Suppressor macrophage treated with lipopolysaccharide for 1 hour (primary cell): ENCODE data around the gene PIAS3.
"Not testable (repeated sequence)": the region's sequence is repeated elsewhere in the genome, so short reads cannot be mapped to it uniquely, and the experiment has no call there.

Source experiments
- DNase-seq, 3 donors: peaks; one replicate each; pipeline ENCODE4 v3.0.0-alpha.2; 2020 to 2022

The PIAS3 gene

DNA sequence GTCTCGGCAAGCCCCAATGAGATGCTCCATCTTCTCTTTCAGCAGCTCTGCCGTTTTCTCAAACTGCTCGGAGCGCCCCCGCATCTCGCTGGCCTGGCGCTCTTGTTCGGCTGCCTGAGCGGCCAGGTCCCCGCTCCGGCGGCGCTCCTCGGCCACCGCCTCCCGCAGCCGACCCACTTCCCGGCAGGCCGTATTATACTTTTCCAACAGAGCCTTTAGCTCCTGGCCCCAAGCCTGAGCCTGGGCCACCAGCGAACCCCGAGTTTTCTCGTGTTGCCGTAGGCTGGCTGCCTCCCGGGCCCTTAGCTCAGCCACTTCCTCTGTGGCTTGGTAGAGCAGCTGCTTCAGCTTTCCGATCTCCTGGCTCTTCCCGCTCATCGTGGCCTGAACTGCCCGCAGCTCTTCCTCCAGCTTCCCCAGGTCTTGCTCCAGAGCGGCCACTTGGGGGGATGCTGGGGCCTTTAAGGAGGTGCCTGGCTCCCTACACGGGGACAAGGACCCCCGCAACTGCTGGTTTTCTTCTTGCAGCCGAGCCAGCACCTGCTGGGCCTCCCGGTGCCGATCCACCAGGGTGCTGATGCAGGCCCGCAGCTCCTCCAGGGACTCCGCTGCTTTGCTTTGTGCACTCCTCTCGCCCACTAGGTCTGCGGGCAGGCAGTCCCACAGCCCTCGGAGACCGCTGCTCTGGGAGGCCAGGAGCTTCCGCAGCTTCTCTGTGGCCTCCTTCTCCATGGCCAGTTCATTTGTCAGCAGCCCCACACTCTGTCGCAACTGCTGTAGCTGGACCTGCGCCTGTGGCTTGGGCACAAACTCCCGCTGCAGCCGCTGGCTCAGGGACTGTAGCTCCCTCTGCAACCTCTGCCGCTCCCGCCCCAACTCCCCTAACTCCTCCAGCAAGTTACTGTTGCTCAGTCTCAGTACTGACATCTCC, 13.4 kb upstream of the PIAS3 start:
- DNase-seq, result peak; percentile 57 to 72 (median 63)

DNA sequence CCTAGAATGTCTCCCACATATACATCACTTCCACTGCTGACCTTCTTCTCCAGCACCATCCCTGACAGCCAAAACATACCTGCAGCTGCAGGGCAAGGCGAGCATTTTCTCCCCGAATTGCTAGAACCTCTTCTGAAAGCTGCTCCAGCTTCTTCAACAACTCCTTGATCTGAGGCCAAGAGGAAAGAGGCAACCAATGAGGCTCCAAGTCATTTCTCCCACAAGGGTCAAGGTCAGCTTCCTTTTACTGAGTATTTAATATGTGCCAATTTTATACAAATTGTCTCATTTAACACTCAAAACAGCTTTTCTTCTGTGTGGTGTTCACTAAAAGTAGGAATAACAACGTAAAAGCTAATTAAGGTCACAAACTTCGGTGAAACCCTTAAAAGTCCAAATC, 9.4 kb upstream of the PIAS3 start:
- DNase-seq, result no peak

DNA sequence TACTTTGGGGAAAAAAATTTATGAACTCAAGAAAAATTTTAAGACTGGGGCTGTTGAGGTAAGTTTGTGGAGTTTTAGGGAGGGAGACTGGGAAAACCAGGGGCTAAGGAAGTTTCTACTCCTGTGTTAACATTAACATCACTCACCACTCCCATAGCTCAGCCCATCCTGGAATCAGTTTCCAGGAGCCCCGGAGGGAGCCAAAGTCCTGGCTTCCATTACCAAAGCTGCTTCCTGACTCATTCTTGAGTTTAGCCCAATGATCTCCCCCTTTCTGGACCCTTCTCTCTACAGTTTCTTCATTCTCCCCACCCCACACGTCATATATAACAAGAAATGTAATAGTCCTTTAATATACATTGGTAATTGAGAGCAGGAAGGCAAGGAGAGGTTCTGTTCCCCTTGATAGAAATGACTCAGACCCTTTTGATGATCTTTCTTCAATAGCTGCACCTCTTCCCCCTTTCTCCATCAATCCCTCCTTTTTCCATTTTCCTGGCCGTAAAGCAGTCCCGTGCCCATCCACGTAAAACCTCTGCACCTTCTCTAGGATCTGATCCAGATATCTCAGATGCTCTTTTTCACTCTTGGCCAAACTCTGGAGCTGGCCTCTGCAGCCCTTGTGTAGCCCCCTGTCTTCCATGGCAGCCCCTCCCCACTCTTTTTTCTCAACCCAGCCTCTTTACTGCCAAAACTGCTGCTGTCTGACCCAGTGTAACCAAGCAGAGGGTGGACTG, 4.6 kb upstream of the PIAS3 start:
- no peak for DNase-seq

DNA sequence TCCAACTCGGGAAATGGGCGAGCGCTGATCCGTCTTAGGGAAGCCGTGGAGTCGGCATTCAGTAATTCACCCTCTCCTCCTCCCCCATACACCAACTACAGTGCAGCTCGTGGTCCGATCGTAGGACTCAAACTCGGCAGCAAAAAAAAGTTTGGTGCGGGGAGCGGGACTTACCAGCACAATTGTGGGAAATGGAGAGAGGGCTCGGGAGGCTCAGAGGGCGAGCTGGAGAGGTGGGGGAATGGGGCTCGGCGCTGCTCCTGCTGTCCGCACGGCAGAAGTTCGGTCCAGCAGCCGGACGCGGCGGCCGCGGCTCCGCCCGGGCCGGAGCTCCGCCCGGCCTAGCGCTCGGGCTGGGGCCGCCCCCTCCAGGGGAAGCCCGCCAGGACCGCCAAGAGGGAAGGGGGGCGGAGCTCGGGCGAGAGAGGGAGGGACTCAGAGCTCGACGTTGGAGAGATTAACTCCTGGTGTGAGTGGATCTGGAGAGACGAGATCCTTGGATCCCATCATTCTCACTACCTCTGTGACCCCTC, 676 bp upstream of the PIAS3 start:
- peak; percentile 90 to 96 (median 94) for DNase-seq

DNA sequence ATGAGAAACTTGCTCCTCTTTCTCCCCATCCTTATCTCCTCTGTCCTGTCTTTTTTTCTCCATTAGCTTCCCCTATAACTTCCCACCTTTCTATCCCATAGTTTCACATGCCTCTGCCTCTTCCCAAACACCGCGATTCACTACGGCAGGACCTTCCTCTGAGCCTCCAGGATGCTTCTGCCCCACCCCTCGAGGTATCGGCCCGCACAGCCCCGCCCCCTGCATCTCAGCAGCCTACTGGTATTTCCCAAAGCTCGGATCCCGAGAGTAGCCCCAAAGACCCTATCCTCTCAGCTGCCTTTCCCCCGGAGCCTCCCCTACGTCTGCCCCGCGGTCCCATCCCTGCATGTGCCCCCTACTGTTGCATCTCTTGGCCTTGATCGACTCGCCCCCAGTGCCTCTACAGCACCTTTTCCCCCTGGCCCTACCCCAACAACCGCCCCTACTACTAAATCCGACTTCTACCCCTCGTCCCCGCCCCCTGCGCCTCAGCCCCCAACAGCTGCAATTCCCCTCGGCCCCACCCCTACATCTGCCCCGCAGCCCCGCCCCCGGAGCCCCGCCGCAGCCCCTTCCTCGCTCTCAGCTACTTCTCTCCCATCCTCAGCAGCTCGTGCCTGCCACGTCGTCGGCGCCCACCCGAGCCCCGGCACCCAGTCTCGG, 512 bp downstream of the PIAS3 start:
- peak; percentile 26 to 74 (median 56) for DNase-seq

DNA sequence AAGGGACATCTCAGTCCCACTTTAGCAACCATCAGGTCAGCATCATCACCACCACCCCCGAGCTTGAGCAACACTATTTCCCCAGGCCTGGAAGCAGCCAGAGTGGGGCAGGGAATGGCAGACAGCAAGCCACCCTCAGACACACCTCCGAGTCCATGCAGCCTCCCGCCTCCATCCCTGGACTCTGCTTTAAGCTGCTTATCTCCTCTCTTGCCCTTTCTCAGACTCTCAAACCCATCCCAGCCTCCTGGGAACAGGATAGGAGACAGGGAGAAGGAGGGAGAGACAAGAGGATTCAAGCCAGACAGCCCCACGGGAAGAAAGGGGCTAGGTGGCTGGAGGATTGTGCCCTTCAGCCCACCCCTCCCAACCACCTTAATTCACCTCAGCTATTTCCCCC, 1.7 kb downstream of the PIAS3 start:
- DNase-seq, result no peak

DNA sequence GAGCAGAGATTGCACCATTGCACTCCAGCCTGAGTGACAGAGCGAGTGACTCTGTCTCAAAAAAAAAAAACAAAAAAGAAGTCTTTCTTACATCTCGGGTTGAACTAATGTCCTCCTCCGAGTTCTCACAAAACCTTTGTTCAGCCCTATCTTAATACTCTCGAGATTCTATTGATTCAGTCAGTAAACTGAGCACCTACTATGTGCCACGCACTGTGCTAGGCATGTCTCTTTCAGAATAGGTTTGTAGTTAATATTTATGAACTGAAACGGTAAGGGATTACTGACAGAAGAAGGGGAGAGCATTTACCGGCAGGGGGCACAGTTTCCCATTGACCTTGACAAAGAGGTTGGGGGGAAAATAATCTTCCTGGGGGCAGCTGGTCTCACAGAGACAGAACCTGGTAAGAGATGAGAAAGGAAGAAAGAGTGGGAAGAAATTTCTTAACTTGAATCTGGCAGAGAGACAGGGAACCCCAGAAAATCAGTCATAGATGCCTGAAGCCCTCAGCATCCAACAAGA, 3.4 kb downstream of the PIAS3 start:
- no peak for DNase-seq

DNA sequence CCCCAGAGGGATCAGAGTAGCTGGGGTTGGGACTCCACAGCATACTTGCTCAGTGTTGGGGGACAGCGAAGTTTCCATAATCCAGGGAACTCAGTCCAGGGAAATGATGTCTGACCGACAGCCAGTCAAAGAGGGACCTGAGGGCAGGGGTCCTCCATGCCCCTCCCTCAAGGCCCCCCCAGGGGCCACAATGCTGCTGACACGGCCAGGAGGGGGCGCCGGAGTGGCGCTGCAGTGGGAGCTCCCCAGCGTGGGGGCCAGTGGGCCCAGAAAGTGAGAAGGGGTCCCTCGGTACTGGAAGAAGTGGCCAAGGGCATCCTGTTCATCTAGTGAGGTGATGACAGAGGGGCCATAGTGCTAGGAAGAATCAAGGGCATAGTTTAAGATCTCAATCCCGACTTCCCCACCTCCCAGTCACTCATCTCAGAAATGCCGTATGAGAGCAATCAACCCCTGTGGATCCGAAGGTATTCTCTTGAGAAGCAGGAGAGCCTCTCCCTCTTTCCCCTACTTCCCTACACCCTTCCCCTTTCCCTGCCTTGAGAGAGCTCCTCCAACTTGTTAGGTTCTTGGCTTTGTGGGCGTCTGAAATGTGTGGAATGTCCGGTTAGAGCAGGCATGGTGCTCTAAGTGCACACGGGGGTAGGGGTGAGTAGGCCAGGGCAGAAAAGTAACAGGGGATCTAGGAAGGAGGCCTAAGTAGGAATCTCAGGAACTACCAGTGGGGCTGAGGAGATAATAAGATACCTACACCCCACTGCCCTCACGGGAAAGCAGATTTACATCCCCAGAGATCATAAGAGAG, 9.3 kb downstream of the PIAS3 start:
- peak in 1 of 3 donors; percentile 24 for DNase-seq

DNA sequence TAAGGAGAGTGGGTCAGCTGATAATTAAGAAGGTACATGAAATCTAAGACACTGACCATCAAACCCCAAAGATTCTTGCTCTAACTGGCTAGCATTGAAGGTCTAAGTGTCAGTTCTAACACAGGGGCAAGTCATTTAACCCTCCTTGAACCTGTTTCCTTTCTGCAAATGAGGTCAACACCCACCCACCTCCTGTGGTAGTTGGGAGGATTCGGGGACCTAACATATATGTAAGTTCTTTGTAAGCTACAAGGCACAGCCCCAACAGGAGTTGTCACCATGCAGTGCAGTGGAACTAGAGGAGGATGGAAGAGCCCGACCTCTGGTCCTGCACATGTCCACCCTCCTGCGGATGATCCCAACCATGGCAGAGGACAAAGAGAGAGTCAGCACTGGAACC, 11.1 kb downstream of the PIAS3 start:
- no peak for DNase-seq

DNA sequence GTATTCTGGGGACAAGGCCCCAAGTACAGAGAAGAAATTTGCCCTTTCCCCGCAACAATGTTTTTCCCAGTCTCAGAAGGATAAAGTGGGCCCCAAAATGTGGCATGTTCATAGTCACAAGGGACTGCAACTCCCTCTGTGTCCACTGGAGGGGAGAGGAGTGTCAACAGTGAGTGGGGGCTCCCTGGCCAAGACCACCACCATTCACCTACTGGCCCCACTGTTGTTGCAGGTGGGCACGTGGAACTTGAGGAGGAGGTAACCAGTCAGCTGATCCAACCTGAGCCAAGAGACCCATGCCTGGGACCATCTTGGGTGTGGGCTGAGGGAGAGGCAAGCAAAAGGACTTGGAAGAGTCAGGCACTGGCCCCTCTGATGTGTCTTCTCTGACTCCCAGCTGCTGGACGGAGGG, 12.7 kb downstream of the PIAS3 start:
- peak; percentile 52 to 54 (median 53) for DNase-seq

DNA sequence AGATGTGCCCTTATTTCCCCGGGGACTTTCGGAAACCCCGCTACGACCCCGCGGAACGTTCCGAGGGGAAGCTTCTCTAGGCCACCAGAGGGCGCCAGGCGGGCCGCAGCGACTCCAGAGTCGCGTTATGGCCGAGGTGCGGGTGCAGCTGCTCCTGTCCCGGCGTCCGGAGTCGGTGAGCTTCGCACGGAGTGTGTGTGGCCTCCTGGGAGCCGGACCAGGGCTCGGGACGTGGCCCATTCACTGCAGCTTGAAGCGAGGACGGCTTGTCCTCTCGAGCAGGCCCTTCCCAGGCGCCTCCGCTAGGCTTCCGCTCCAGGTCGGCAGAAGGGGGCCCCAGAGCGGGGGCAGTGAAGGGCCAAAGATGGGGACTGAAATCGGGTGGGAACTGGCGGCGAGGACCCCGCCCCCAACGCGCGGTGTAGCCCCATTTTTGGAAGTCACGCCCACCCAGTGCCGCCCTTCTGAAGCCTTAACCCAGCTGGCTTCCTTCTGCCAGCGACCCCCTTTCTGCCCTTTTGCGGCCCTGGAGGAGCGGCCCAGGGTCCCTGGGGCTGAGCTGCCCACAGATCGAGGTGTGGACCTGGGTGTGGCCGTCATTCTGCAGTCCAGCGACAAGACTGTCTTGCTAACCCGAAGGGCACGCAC, 13.2 kb downstream of the PIAS3 start, which contains the start of gene NUDT17:
Gene NUDT17, plus strand, starts transcription at position 117 of the 648 bp plus-strand sequence. Its CDS starts 11 bp downstream, at position 128.
- DNase-seq, result peak; percentile 75 to 92 (median 84)

DNA sequence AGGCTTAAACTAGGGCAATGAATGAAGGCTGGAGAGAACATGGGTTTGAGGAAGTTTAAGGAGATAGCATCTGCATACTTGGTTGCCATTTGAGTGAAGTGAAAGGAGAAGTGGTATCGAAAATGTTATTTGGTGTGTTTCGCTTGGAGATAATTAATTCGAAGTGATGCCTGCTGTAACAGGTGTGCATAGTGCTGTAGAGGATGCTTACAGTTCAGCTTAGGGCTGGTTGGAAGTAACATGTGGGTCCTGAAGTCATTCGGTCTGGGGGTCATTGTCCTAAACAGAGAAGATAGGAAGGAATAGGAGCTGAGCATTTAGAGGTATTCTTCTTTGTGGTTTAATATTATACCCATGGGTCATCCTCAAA, 13.8 kb downstream of the PIAS3 start:
- DNase-seq, result peak; percentile 36 to 55 (median 53)

DNA sequence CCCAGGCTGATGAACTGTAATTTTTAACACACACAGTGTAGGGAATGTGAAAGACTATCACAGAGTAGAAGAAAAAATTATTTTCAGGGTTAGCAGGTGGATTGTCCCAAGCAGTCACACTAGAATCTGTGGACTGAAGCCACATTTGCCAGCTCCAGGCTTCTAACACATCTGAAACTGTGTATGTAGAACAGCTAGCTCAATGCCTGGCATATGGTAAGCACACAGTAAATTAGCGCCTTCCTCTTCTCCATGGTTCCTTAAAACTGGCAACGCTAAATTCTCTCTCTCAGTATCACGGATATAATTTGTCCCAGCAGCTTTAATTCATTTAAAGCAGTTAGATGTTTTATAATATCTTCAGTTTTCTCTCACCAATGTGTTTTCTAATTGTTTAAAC, 15.8 kb downstream of the PIAS3 start:
- DNase-seq, result no peak

DNA sequence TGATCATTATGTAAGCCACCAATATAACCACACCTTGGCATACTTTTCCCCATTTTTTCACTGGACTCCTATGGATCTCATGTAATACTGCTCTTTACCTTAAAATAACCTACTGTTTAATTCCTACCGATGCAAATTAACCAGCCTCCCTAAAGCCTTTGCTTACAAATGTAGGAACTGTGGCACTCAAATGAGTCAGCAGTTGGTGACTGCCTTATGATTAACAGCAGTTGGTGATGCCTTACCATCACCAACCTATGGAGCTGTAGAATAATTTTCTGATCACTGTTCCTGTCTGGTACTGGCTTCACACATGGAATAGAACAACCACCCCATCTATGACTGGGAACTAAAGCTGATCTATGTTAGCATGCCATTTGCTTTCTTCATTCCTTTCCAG, 21.2 kb downstream of the PIAS3 start:
- peak; percentile 38 to 48 (median 45) for DNase-seq

DNA sequence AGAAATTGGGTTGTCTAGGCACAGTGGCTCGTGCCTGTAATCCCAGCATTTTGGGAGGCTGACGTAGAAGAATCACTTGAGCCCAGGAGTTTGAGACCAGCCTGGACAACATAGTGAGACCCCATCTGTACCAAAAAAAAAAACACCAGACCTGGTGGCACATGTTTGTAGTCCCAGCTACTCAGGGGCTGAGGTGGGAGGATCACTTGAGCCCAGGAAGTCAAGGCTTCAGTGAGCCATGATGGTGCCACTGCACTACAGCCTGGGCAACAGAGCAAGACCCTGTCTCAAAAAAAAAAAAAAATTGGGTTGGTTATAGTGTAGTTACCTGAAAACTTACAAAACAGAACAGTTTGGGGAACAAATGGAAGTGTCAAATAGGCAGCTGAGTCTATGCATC, 28.1 kb downstream of the PIAS3 start:
- DNase-seq, result not testable (repeated sequence)

DNA sequence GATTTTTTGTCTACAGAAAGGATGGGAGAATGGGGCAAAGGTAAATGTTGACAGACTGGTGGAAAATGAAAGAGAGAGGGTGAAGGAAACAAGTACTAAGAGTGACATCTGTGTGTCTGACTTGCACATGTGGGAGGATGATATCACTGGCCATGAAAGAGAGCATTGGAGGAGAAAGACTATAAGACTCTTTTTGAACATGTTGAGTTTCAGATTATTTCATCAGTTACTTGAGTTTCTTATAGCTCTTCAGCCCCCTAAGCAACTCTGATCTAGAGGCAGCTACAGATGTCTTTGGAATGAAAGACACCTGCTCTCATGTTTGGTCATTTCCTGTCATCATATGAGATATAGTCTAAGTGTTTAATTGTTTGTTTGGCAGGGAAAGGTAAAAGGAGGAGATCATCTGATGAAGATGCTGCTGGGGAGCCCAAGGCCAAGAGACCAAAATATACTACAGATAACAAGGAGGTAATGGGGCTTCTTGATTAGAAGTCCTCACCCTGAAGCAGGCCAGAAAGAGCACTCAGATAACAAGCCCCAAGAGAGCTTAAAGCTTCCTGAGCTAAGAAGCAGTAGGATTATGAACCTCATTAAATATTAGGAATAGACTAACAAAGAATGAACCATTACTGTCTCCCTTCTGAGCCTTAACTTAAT, 30.4 kb downstream of the PIAS3 start:
- peak in 2 of 3 donors; percentile 30 to 67 for DNase-seq

DNA sequence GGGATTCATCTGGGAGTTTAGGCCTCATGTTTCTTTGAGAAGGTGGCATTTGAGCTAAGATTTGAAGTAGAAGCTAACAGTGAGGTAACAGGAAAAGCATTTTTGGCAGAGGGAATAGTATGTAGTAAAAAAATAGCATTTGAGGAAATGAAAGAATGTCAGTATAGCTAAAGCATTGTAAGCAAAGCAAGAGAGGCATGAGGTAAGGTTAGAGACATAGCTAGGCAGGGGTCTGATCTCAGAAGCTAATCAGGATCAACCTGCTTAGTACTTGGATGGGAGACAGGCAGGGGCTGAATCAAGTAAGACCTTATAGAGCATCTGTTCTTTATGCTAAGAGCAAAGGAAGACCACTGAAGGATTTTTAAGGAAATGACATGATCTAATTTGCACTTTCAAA, 30.9 kb downstream of the PIAS3 start:
- DNase-seq, result no peak

DNA sequence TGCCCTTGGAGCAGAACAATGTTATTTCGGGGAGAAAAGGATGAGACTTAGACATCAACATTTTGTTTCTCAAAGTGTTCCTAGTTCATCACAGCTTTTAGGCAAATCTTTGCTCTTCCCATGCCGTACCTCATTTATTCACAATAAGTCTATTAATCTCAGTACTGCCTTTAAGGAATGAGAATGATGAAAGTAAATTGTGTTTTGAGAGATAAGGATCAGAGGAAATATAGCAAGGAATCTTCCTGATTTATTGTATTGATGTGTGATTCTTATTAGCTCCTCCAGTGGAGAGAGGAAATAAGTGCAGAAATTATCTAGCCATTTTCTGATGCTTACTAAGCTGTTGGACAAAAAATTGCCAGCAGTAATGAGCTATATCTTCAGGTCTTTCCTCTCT, 32.9 kb downstream of the PIAS3 start:
- no peak for DNase-seq

DNA sequence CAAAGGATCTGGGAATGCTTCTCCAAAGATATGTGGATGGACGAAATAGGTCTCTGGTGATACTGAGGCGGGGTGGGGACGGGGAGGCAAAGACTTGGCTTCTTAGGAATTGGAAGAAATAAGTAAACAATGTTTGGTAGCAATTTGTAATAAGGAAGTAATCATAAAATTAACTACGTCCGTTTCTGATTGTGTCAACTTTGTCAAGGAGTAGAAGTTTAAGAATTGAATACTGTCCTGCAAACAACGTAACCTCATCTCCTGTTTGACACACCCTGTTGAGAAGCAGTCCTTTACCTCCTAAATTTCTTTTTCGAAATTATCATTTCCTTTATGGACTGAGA, 34.4 kb downstream of the PIAS3 start:
- DNase-seq, result no peak

DNA sequence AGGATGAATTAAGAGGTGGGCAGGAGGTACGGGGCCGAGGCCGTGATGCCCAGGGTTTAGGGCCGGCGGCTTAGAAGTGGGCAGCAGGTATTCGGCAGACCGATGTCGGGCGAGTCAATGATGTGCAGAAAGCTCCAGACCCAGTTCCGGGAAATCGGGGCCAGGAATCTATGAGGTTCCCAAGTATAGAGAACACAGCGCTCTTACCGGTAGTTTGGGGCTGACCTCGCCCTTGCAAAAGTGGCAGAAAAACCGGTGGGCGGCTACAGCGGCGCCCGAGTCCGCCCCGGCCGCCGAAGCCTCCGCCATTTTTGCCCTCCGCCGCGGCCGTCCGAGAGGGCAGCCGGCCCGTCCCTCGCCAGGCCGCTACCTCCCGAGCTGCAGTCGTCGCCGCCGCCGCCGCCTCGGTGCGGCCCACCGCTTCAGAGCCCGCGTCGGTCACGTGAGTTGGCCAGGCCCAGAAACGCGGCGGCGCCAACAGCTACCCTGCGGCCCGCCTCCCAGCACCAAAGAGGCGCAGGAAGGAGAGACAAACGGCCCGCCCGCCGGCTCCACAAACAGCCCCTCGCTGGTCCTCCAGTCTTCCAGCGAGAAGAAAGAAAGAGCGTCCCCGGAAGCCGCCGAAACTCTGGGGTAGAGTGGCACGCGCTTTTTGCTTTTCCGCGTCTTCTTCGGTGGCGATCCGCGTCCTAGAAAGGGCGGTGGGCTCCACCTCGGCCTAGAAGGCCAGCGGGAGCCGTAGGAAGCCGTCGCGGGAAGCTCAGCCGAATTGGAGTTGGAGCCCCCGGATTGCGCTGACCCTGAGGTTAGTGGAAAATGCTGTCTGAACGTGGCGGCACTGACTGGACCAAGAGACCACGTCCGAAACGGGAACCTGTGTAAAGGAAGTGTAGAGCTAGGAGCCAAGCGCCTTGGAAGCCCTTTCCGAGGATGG, 35.0 kb downstream of the PIAS3 start, which contains the start of the genes POLR3C and RNF115:
Gene POLR3C, plus strand, starts transcription at position 636 of the 934 bp plus-strand sequence. CDS start 1,577 bp downstream, outside the sequence.
Gene RNF115, minus strand, starts transcription at position 531 of the 934 bp plus-strand sequence. Its CDS starts 222 bp downstream, at position 309.
- peak; percentile 87 to 92 (median 90) for DNase-seq
